Endothelial cell of umbilical vein (primary cell): Measurements from ENCODE around the gene MYO1B.

Experiments used
- EZH2 ChIP-seq: IDR thresholded peaks from 2 replicates; pipeline ENCODE4 v1.6.1; 2012; ENCODE audit warnings: borderline replicate concordance, low read depth, mild to moderate bottlenecking, moderate library complexity, low read length, inconsistent platforms; ENCODE audit not compliant: severe bottlenecking
- GATA2 ChIP-seq: IDR thresholded peaks from 2 replicates; pipeline ENCODE4 v1.7.0; 2011; ENCODE audit warnings: low read depth, mild to moderate bottlenecking, moderate library complexity, mixed read lengths, low read length; ENCODE audit not compliant: insufficient read length, insufficient read depth
- JUN ChIP-seq: IDR thresholded peaks from 2 replicates; pipeline ENCODE4 v1.6.1; 2011; ENCODE audit warnings: borderline replicate concordance, low read depth; ENCODE audit not compliant: insufficient read length, insufficient read depth
- MYC ChIP-seq: IDR thresholded peaks from one replicate; pipeline ENCODE4 v1.6.1; 2011; ENCODE audit warnings: mild to moderate bottlenecking, low read depth, low read length
- POLR2A ChIP-seq: IDR thresholded peaks from 2 replicates; pipeline ENCODE4 v1.6.1; 2012; ENCODE audit warnings: low read depth, mild to moderate bottlenecking, control low read depth, low read length
- POLR2AphosphoS5 ChIP-seq: IDR thresholded peaks from 2 replicates; pipeline ENCODE4 v1.6.1; 2012; ENCODE audit warnings: low read depth, mild to moderate bottlenecking, control low read depth, low read length, moderate library complexity; ENCODE audit not compliant: insufficient read depth
- TF ChIP-seq, protein P1 (sequence below), 2 donors: IDR thresholded peaks; 1 replicate in 1 of 2; 2 replicates in 1 of 2; pipeline ENCODE4 v1.5.1; 2011; ENCODE audit warnings: low read length in 2 of 2, mild to moderate bottlenecking in 2 of 2, moderate library complexity in 2 of 2, control low read depth in 1 of 2, inconsistent platforms in 1 of 2, low read depth in 1 of 2; ENCODE audit not compliant: insufficient read depth in 1 of 2; ENCODE audit errors: extremely low read depth in 1 of 2
- TF ChIP-seq, protein P2 (sequence below): IDR thresholded peaks from 2 replicates; pipeline ENCODE4 v1.6.1; 2011; ENCODE audit not compliant: insufficient read depth, insufficient read length

- TF ChIP-seq EZH2 (no peak), POLR2A (no peak), POLR2AphosphoS5 (no peak), JUN (no peak), MYC (no peak), GATA2 (no peak)
- TF ChIP-seq, protein P1, sequence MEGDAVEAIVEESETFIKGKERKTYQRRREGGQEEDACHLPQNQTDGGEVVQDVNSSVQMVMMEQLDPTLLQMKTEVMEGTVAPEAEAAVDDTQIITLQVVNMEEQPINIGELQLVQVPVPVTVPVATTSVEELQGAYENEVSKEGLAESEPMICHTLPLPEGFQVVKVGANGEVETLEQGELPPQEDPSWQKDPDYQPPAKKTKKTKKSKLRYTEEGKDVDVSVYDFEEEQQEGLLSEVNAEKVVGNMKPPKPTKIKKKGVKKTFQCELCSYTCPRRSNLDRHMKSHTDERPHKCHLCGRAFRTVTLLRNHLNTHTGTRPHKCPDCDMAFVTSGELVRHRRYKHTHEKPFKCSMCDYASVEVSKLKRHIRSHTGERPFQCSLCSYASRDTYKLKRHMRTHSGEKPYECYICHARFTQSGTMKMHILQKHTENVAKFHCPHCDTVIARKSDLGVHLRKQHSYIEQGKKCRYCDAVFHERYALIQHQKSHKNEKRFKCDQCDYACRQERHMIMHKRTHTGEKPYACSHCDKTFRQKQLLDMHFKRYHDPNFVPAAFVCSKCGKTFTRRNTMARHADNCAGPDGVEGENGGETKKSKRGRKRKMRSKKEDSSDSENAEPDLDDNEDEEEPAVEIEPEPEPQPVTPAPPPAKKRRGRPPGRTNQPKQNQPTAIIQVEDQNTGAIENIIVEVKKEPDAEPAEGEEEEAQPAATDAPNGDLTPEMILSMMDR (IDR thresholded peaks at IDR 0.05; ENCODE audit: extremely low read depth in 1 of 2, insufficient read depth in 1 of 2, low read depth in 1 of 2, low read length in 2 of 2) = peak in 1 of 2 donors; percentile 17
- TF ChIP-seq, protein P2, sequence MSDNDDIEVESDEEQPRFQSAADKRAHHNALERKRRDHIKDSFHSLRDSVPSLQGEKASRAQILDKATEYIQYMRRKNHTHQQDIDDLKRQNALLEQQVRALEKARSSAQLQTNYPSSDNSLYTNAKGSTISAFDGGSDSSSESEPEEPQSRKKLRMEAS = no peak
Measured at GRCh38 chr2:191369034-191369433, 123.8 kb downstream of the MYO1B start.
